ENCODE measurements around the gene EIF2A. TPM values are rescaled to one million over a fixed set of nuclear protein-coding genes. Genes with fewer than 3 reads are reported as not detected.
A peak's percentile ranks its signal among the peaks of the same experiment; 100 is the strongest.

Gene EIF2A
- total and polyA plus RNA-seq, 9 of the 15 experiments (the other 6 are each of a cell fraction or from before 2014, with no cell fraction given): 106 to 192 (median 168) TPM

DNA sequence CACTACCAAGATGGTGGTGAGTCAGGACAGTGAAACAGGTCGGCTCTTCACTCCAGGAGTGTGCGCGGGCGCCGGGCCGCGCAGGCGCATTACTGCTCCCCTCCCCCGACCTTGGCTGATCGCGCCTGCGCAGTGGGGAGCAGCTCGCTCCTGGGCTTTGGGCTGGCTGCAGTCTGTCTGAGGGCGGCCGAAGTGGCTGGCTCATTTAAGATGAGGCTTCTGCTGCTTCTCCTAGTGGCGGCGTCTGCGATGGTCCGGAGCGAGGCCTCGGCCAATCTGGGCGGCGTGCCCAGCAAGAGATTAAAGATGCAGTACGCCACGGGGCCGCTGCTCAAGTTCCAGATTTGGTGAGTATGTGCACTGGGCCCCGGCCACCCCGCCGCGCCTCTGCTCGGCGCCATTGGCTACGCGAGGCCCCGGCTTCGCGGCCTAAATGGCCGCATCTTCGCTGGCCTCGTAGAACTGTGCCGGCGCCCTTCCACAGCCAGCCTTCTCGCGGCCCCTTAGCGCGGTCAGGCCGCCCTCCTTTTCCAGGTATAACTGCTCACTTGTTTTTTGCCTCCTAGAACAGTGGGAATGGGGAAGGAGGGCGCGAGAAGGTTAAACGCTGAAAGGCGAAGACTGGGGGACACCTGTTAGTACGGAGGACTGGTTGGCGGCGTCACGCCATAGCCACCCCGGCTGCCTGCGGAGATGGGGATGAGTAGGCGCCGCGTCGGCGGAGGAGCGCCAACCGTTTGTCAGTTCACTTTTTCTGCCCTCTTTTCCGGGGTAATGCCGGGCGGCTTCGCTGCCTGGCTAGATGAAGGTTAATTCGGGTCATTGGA, 56.8 kb downstream of the EIF2A start, which contains the start of gene SELENOT (continued):
- TF ChIP-seq CHD7 (IDR thresholded peaks at IDR 0.05; ENCODE audit: low read depth, low read length) (no peak), SRSF3 (IDR thresholded peaks at IDR 0.05; ENCODE audit: insufficient read depth, low read length) (0 out of 2 replicates have a peak, but pooled peaks have one; percentile 84), SMARCC2 (IDR thresholded peaks at IDR 0.05; ENCODE audit: low read depth) (no peak), GTF2E2 (tag; IDR thresholded peaks at IDR 0.05) (0 out of 2 replicates have a peak, but pooled peaks have one; percentile 14), MIER1 (IDR thresholded peaks at IDR 0.05; ENCODE audit: low read depth) (no peak), ZBTB5 (IDR thresholded peaks at IDR 0.05) (no peak), NRF1 (conservative IDR thresholded peaks at IDR 0.05 in 1 of 2, IDR thresholded peaks at IDR 0.05 in 1 of 2) (peak; percentile 99)
- TF ChIP-seq, protein P1, sequence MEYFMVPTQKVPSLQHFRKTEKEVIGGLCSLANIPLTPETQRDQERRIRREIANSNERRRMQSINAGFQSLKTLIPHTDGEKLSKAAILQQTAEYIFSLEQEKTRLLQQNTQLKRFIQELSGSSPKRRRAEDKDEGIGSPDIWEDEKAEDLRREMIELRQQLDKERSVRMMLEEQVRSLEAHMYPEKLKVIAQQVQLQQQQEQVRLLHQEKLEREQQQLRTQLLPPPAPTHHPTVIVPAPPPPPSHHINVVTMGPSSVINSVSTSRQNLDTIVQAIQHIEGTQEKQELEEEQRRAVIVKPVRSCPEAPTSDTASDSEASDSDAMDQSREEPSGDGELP (CRISPR knock-in tag; IDR thresholded peaks at IDR 0.05; ENCODE audit: borderline replicate concordance): peak; percentile 77; the same call in 1 of the 2 replicates
- TF ChIP-seq, protein P2, sequence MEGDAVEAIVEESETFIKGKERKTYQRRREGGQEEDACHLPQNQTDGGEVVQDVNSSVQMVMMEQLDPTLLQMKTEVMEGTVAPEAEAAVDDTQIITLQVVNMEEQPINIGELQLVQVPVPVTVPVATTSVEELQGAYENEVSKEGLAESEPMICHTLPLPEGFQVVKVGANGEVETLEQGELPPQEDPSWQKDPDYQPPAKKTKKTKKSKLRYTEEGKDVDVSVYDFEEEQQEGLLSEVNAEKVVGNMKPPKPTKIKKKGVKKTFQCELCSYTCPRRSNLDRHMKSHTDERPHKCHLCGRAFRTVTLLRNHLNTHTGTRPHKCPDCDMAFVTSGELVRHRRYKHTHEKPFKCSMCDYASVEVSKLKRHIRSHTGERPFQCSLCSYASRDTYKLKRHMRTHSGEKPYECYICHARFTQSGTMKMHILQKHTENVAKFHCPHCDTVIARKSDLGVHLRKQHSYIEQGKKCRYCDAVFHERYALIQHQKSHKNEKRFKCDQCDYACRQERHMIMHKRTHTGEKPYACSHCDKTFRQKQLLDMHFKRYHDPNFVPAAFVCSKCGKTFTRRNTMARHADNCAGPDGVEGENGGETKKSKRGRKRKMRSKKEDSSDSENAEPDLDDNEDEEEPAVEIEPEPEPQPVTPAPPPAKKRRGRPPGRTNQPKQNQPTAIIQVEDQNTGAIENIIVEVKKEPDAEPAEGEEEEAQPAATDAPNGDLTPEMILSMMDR (IDR thresholded peaks at IDR 0.05 in 2 of 3, conservative IDR thresholded peaks at IDR 0.05 in 1 of 3; ENCODE audit: insufficient read depth in 2 of 3, low read depth in 1 of 3, low read length in 3 of 3): peak in 2 of 3 experiments; percentile 36 to 48; a peak in 3 of 6 replicates
